H1 (cell line): ENCODE data around the gene ADAM12. TPM values are rescaled to one million over a fixed set of nuclear protein-coding genes. Genes with fewer than 3 reads are reported as not detected.

ENCODE experiments used
- CTCF ChIA-PET: fragments of 300-600 bp; sonication (Branson Sonifier 250); formaldehyde crosslinking; loops from one replicate; lab custom pipeline; 2021; ENCODE audit not compliant: partially characterized antibody; lab: Charles Lee
- POLR2A ChIA-PET: fragments of 300-600 bp; sonication (Branson Sonifier 250); formaldehyde crosslinking; loops from one replicate; lab custom pipeline; 2021; ENCODE audit warnings: inconsistent platforms; ENCODE audit not compliant: partially characterized antibody; lab: Charles Lee
- DNase-seq, 2 experiments: peaks; one replicate each; pipeline versions ENCODE4 v3.0.0 to v3.0.0-alpha.2; 2010 to 2022; ENCODE audit warnings: low spot score in 2 of 2, low read depth in 1 of 2, mixed read lengths in 1 of 2
- FAIRE-seq: peaks from 2 replicates; lab custom pipeline; 2011; peaks lifted over from hg19 to GRCh38; lab: Jason Lieb, UNC
- H2AFZ ChIP-seq: 2 replicates; pipeline ENCODE4 v1.8.1; 2012; ENCODE audit warnings: low read length, inconsistent platforms
- H2AK5ac ChIP-seq: 2 replicates; pipeline ENCODE4 v1.6.1; 2013; ENCODE audit warnings: low read depth, low read length
- H2BK120ac ChIP-seq: replicated peaks from 2 replicates; pipeline ENCODE3; 2013; ENCODE audit warnings: low read depth, low read length, inconsistent platforms
- H2BK12ac ChIP-seq: 2 replicates; pipeline ENCODE4 v1.6.1; 2013; ENCODE audit warnings: low read depth, low read length
- H2BK15ac ChIP-seq: 2 replicates; pipeline ENCODE4 v1.6.1; 2013; ENCODE audit warnings: low read length
- H2BK20ac ChIP-seq: 2 replicates; pipeline ENCODE4 v1.6.1; 2013; ENCODE audit warnings: low read length
- H2BK5ac ChIP-seq: 2 replicates; pipeline ENCODE4 v1.6.1; 2013; ENCODE audit warnings: low read depth, low read length
- H3K14ac ChIP-seq: 2 replicates; pipeline ENCODE4 v1.6.1; 2013; ENCODE audit warnings: inconsistent platforms; ENCODE audit not compliant: insufficient read length
- H3K18ac ChIP-seq: 2 replicates; pipeline ENCODE4 v1.6.1; 2013; ENCODE audit warnings: low read length; ENCODE audit errors: extremely low read depth
- H3K23ac ChIP-seq: 2 replicates; pipeline ENCODE4 v1.6.1; 2013; ENCODE audit warnings: inconsistent platforms; ENCODE audit not compliant: insufficient read length
- H3K23me2 ChIP-seq: 2 replicates; pipeline ENCODE4 v1.6.1; 2013; ENCODE audit warnings: low read depth, low read length
- H3K27ac ChIP-seq: 2 replicates; pipeline ENCODE4 v1.6.1; 2011; ENCODE audit warnings: low read depth, low read length, inconsistent platforms
- H3K27me3 ChIP-seq, 4 experiments: replicated peaks in 1 of 4; 1 replicate in 1 of 4; 2 replicates in 3 of 4; pipeline versions ENCODE4 v1.6.1 to v1.8.1; 2011 to 2013; ENCODE audit warnings: low read length in 3 of 4, mild to moderate bottlenecking in 3 of 4, inconsistent platforms in 2 of 4, mixed read lengths in 2 of 4, moderate library complexity in 1 of 4; ENCODE audit not compliant: control insufficient read depth in 3 of 4, insufficient read depth in 3 of 4; ENCODE audit errors: extremely low read depth in 1 of 4
- H3K36me3 ChIP-seq, 4 experiments: 2 replicates each; pipeline versions ENCODE4 v1.6.1 to v1.8.1; 2011 to 2013; ENCODE audit warnings: mild to moderate bottlenecking in 4 of 4, low read length in 3 of 4, moderate library complexity in 2 of 4, control low read depth in 1 of 4, inconsistent platforms in 1 of 4; ENCODE audit not compliant: insufficient read depth in 4 of 4, control insufficient read depth in 2 of 4
- H3K4ac ChIP-seq: replicated peaks from 2 replicates; pipeline ENCODE3; 2013; ENCODE audit warnings: low read length, low read depth, mixed read lengths, inconsistent platforms; ENCODE audit not compliant: insufficient read length
- H3K4me1 ChIP-seq, 4 experiments: replicated peaks in 1 of 4; 1 replicate in 1 of 4; 2 replicates in 3 of 4; pipeline versions ENCODE4 v1.6.1 to v1.8.1; 2011 to 2013; ENCODE audit warnings: low read length in 3 of 4, inconsistent platforms in 2 of 4, mixed read lengths in 1 of 4; ENCODE audit not compliant: insufficient read depth in 4 of 4, control insufficient read depth in 3 of 4
- H3K4me2 ChIP-seq, 2 experiments: 2 replicates each; pipeline versions ENCODE4 v1.6.1 to v1.8.1; 2011 to 2013; ENCODE audit warnings: low read depth in 2 of 2, low read length in 2 of 2, control low read depth in 1 of 2, inconsistent platforms in 1 of 2, mild to moderate bottlenecking in 1 of 2; ENCODE audit not compliant: insufficient read depth in 1 of 2
- H3K4me3 ChIP-seq, 4 experiments: fragments of 200-600, 300-600 bp in 1 of 4; sonication (generic), shearing (Covaris generic), sonication (Bioruptor Twin) in 1 of 4; 2 replicates each; pipeline versions ENCODE4 v1.5.1 to v1.8.1; 2011 to 2016; ENCODE audit warnings: low read length in 4 of 4, low read depth in 3 of 4, control low read depth in 2 of 4, inconsistent platforms in 2 of 4, mild to moderate bottlenecking in 2 of 4, mixed read lengths in 1 of 4, moderate library complexity in 1 of 4; ENCODE audit not compliant: insufficient read depth in 2 of 4; ENCODE audit errors: extremely low read depth in 1 of 4
- H3K56ac ChIP-seq: replicated peaks from 2 replicates; pipeline ENCODE3; 2013; ENCODE audit warnings: low read depth, mild to moderate bottlenecking, mixed read lengths, low read length, inconsistent platforms; ENCODE audit not compliant: insufficient read length
- H3K79me1 ChIP-seq: 2 replicates; pipeline ENCODE4 v1.6.1; 2013; ENCODE audit warnings: low read depth, low read length, control low read depth
- H3K79me2 ChIP-seq, 2 experiments: 2 replicates each; pipeline versions ENCODE4 v1.6.1 to v1.8.1; 2012 to 2013; ENCODE audit warnings: low read length in 2 of 2, mild to moderate bottlenecking in 2 of 2, inconsistent platforms in 1 of 2; ENCODE audit not compliant: insufficient read depth in 2 of 2, control insufficient read depth in 1 of 2
- H3K9ac ChIP-seq, 4 experiments: replicated peaks in 1 of 4; 1 replicate in 1 of 4; 2 replicates in 3 of 4; pipeline versions ENCODE4 v1.6.1 to v1.8.1; 2011 to 2013; ENCODE audit warnings: low read depth in 3 of 4, low read length in 3 of 4, control low read depth in 2 of 4, mild to moderate bottlenecking in 2 of 4, moderate library complexity in 2 of 4, inconsistent platforms in 1 of 4; ENCODE audit errors: extremely low read depth in 1 of 4
- H3K9me3 ChIP-seq, 2 experiments: 2 replicates each; pipeline versions ENCODE4 v1.6.1 to v1.8.1; 2012 to 2013; ENCODE audit warnings: mild to moderate bottlenecking in 2 of 2, moderate library complexity in 2 of 2, control low read depth in 1 of 2, inconsistent platforms in 1 of 2, low read depth in 1 of 2, low read length in 1 of 2, mixed read lengths in 1 of 2; ENCODE audit not compliant: insufficient read depth in 2 of 2
- H4K20me1 ChIP-seq, 2 experiments: replicated peaks in 1 of 2; 2 replicates each; pipeline versions ENCODE3 to v1.8.1; 2011 to 2013; ENCODE audit warnings: inconsistent platforms in 2 of 2, low read length in 2 of 2, mild to moderate bottlenecking in 1 of 2; ENCODE audit not compliant: insufficient read depth in 2 of 2, control insufficient read depth in 1 of 2
- H4K5ac ChIP-seq: 2 replicates; pipeline ENCODE4 v1.6.1; 2013; ENCODE audit warnings: low read length, low read depth, mixed read lengths, inconsistent platforms; ENCODE audit not compliant: insufficient read length
- H4K8ac ChIP-seq: 2 replicates; pipeline ENCODE4 v1.8.0; 2013; ENCODE audit warnings: mild to moderate bottlenecking, moderate library complexity, low read length, inconsistent platforms; ENCODE audit not compliant: insufficient read depth; ENCODE audit errors: extremely low read depth
- H4K91ac ChIP-seq: replicated peaks from 2 replicates; pipeline ENCODE3; 2013; ENCODE audit warnings: low read length, mixed read lengths, inconsistent platforms; ENCODE audit not compliant: insufficient read length
- CEBPB ChIP-seq: IDR thresholded peaks from 2 replicates; pipeline ENCODE4 v1.6.1; 2012; ENCODE audit warnings: low read depth, low read length
- FOSL1 ChIP-seq: IDR thresholded peaks from 2 replicates; pipeline ENCODE4 v1.6.1; 2011; ENCODE audit warnings: mild to moderate bottlenecking, low read depth, low read length, moderate library complexity; ENCODE audit not compliant: insufficient read depth
- GABPA ChIP-seq: IDR thresholded peaks from 2 replicates; pipeline ENCODE4 v1.6.1; 2011; ENCODE audit warnings: mild to moderate bottlenecking, low read length, moderate library complexity, borderline replicate concordance; ENCODE audit not compliant: insufficient read depth
- GTF2F1 ChIP-seq: IDR thresholded peaks from 2 replicates; pipeline ENCODE4 v1.6.1; 2012; ENCODE audit warnings: low read depth, low read length, improper control_type of control experiment, borderline replicate concordance
- HDAC6 ChIP-seq: IDR thresholded peaks from one replicate; pipeline ENCODE4 v1.7.1; 2012; ENCODE audit warnings: low read depth, mild to moderate bottlenecking, inconsistent platforms, low read length, moderate library complexity
- KDM4A ChIP-seq: IDR thresholded peaks from one replicate; pipeline ENCODE4 v1.7.1; 2012; ENCODE audit warnings: low read depth, mild to moderate bottlenecking, moderate library complexity, low read length, inconsistent platforms; ENCODE audit not compliant: severe bottlenecking
- NANOG ChIP-seq: IDR thresholded peaks from 2 replicates; pipeline ENCODE4 v1.6.1; 2011; ENCODE audit warnings: low read length, low read depth, mild to moderate bottlenecking, inconsistent platforms; ENCODE audit not compliant: insufficient read depth, poor library complexity, severe bottlenecking
- PHF8 ChIP-seq: fragments of 200-600 bp; sonication (generic); conservative IDR thresholded peaks from 2 replicates; pipeline ENCODE4 v1.7.1; 2012; ENCODE audit warnings: low read depth, mild to moderate bottlenecking, inconsistent platforms, low read length, moderate library complexity
- POLR2AphosphoS5 ChIP-seq: IDR thresholded peaks from 2 replicates; pipeline ENCODE4 v1.6.1; 2011; ENCODE audit warnings: low read depth, low read length
- RNF2 ChIP-seq: fragments of 200-900, 300-1000 bp; sonication (generic); IDR thresholded peaks from 2 replicates; pipeline ENCODE4 v1.7.1; 2016; ENCODE audit warnings: borderline replicate concordance, low read depth, mild to moderate bottlenecking, antibody characterized with exemption, low read length; ENCODE audit not compliant: poor library complexity, severe bottlenecking; ENCODE audit errors: missing control alignments
- RXRA ChIP-seq: IDR thresholded peaks from 2 replicates; pipeline ENCODE4 v1.6.1; 2011; ENCODE audit warnings: low read depth, mild to moderate bottlenecking, low read length, moderate library complexity; ENCODE audit not compliant: insufficient read depth
- SIX5 ChIP-seq: IDR thresholded peaks from 2 replicates; pipeline ENCODE4 v1.6.1; 2011; ENCODE audit warnings: mild to moderate bottlenecking, low read depth, low read length
- TAF1 ChIP-seq: IDR thresholded peaks from 2 replicates; pipeline ENCODE4 v1.6.1; 2011; ENCODE audit warnings: mild to moderate bottlenecking, low read depth, low read length
- TBP ChIP-seq: IDR thresholded peaks from 2 replicates; pipeline ENCODE4 v1.6.1; 2011; ENCODE audit warnings: low read depth, low read length, improper control_type of control experiment
- ZNF274 ChIP-seq: IDR thresholded peaks from 2 replicates; pipeline ENCODE4 v1.7.0; 2012; ENCODE audit warnings: low read length, borderline replicate concordance; ENCODE audit errors: extremely low read depth
- WGBS, 2 experiments: shearing (Covaris generic) in 1 of 2; methylation state at CpG; one replicate each; pipeline versions ENCODE4 v1.1.6 to v1.1.7; 2013 to 2015; ENCODE audit warnings: low lambda C conversion rate in 2 of 2, mixed read lengths in 2 of 2, inconsistent platforms in 1 of 2, low coverage in 1 of 2, missing lambda C conversion rate in 1 of 2; ENCODE audit not compliant: insufficient replicate concordance in 2 of 2, insufficient coverage in 1 of 2, insufficient read length in 1 of 2; ENCODE audit errors: extremely low coverage in 1 of 2, missing lambda C conversion rate in 1 of 2; 5-methylcytosine and 5-hydroxymethylcytosine counted together
- polyA plus RNA-seq, 7 experiments: library from polyadenylated mRNA; depleted of rRNA in 3 of 7; stranded (reverse) in 5 of 7; unstranded in 2 of 7; fragments of >200 nt in 5 of 7; fragments of 200-250 nt in 2 of 7; gene quantifications; 1 replicate in 5 of 7; 2 replicates in 1 of 7; 4 replicates in 1 of 7; pipeline versions ENCODE4 v1.2.1 to v1.2.3, GENCODE V29; 2011 to 2013; ENCODE audit warnings: missing spikeins in 2 of 7, mixed read lengths in 2 of 7
- total RNA-seq: library from RNA; stranded (reverse); fragmentation: NEBNext Ultra II Directional; extraction: Animal tissue kit (Norgen Biotek cat#: 25700); gene quantifications from 2 replicates; pipeline ENCODE4 v1.2.1, GENCODE V29; 2021

ADAM12 gene
- total and polyA plus RNA-seq, 2 of the 8 experiments (the other 6 are each of a cell fraction or from before 2014, with no cell fraction given) = 0.07 to 0.17 TPM

- POLR2A ChIA-PET = no interaction called here
- CTCF ChIA-PET = no interaction called here
- no peak overlapping the region for H3K4ac ChIP-seq
- TF ChIP-seq ZNF274 (no peak), PHF8 (no peak), RNF2 (no peak), TAF1 (no peak), CEBPB (no peak), FOSL1 (no peak), GTF2F1 (no peak), RXRA (no peak), SIX5 (no peak), GABPA (no peak), HDAC6 (no peak), KDM4A (no peak), TBP (no peak), POLR2AphosphoS5 (no peak), NANOG (no peak)
Observed at GRCh38 chr10:126283307-126283706, 105.0 kb downstream of the ADAM12 start.

More at GRCh38 chr10:126283307-126283706, 105.0 kb downstream of the ADAM12 start:
- Histone ChIP-seq H4K8ac (no peak overlapping the region), H3K9ac (no peak overlapping the region), H2BK5ac (no peak overlapping the region), H2BK20ac (no peak overlapping the region), H3K4me2 (no peak overlapping the region), H2AK5ac (no peak overlapping the region), H2BK12ac (no peak overlapping the region), H3K56ac (no peak overlapping the region), H3K79me1 (no peaks in the 10 kb centered on the region), H3K23ac (no peak overlapping the region), H2BK120ac (no peak overlapping the region), H2BK15ac (no peak overlapping the region), H3K14ac (no peak overlapping the region), H2AFZ (no peak overlapping the region), H4K20me1 (no peaks in the 10 kb centered on the region), H3K27ac (no peak overlapping the region), H3K79me2 (no peaks in the 10 kb centered on the region), H3K9me3 (no peaks in the 10 kb centered on the region), H3K18ac (no peak overlapping the region), H3K27me3 (no peaks in the 10 kb centered on the region), H3K4me1 (peaks cover 0 to 5% (median 1%) of the 10 kb centered on the region in 4 experiments; a peak in 3 of 7 replicates), H3K36me3 (no peaks in the 10 kb centered on the region), H4K5ac (no peak overlapping the region), H4K91ac (no peak overlapping the region), H3K23me2 (no peaks in the 10 kb centered on the region), H3K4me3 (no peak overlapping the region)
- no peak for FAIRE-seq
- no peak for DNase-seq
- WGBS, 2 experiments = 98% methylated on average over 3 of the region's 3 CpGs; no CpG with 5 or more reads in 1 of the 2 experiments
